Urothelium cell line (cell line): Measurements from ENCODE around the gene HDAC4.
"Not testable (repeated sequence)": the region's sequence is repeated elsewhere in the genome, so short reads cannot be mapped to it uniquely, and the experiment has no call there.

Source experiments
- DNase-seq: peaks from one replicate; pipeline ENCODE4 v3.0.0; 2011; ENCODE audit warnings: low spot score, mixed read lengths
- FAIRE-seq: peaks from 2 replicates; lab custom pipeline; 2011; peaks lifted over from hg19 to GRCh38; lab: Jason Lieb, UNC

The HDAC4 gene

DNA sequence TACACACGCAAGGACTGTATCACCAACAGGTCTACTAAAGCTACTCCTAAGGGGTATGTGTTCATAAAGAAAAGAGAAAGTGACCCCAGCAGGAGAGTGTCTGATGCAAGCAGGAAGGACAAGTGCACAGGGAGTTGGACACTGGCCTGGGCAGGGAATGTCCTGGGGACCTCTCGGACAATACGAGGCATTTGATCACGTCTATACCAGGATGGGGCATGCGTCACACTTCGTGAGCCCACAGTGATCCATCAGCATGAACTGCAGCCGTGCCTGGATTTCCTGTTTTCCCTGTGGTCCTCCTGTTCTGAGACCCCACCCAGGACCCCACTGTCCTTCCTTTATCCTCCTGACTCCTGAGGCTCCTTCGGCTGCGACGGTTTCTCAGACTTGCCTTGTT, 113.9 kb downstream of the HDAC4 start:
- DNase-seq = no peak
- FAIRE-seq = no peak

DNA sequence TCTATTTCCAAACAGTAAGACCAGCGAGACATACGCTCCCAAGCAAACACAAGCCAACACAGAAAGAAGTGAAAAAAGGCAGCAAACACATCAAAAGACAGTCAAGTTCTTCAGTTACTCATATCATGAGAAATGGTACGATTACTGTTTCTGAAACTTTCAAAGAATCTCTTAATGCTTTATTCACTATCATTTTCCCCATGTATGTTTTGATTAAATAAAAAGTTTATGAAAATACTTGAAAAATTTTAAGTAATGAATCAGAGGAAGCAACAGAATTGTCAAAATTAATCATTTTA, 114.9 kb downstream of the HDAC4 start:
- DNase-seq = no peak
- no peak for FAIRE-seq

DNA sequence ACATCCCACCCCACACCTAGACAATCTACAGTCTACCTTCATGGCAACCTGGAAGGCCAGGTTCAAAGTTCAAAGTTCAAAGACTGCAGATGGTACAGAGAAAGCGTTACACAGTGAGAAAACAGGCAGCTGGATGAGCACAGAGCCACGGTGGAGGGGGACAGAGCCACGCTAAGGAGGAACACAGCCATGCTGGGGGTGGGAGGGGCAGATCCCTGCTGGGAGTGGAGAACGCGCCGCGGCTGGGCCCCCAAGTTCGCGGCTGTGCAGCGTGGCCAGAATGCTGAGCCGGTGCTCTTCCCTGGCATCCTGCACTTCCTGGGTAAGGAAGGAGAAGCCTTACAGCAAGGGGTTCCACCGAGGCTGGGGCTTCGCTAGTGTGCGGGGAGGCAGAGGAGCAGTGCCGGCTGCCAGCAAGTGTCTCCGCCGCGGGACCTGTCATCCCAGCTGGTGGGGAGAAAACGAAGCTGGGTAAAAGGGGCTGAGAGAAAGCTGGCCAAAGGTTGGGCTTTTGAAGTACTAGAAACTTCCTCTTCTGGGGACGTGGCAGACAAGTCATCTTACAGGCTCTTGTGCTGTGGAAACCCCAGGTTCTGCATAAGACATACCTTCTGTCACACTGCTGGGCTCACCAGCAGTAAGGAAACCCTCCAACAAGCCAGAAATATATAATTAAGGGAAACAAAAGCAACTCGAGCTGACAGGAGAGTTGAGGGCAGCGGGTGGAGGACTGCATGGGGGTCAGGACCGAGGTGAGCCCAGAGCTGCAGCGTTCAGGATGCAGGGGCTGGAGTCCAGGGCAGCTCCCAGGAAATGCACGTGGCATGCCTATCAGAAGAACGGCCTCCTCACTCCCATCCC, 115.5 kb downstream of the HDAC4 start:
- no peak for FAIRE-seq

DNA sequence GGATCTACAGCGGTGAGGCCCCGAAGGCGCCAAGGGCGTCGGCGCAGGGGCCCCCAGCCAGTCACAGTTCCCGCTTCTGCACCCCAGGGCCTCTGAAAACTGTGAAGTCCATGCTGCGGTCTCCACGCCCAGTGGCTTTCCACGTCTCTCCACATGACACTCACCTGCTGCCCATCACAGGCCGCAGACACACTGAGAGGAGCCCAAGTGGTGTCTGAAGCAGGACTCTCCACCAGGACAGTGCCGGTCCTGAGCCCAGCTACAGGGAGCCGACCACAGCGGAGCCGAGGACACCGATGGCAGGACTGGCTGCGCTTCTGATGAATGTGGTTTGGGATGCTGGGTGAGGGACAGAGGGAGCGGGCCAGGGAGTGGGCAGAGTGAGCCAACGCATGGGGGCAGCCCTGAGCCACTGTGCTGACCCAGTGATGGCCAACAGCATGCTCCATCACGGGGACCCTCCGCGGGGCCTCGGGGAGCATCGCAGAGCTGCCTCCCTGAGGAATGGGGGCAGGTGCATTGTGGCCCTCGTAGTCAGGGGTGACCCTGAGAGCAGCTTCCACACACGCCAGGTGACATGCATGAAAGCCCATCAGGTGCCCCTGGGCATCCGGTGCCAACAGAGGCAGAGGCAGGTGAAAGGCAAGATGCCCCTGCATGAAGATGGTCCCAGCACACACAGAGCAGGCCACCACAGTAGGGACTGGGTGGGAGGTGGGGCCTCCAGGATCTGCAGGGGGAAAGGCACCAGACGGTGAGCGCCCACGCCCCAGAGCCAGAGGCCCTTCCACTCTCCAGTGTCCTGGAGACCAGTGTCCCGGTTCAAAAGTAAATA, 116.6 kb downstream of the HDAC4 start:
- FAIRE-seq (no peak), DNase-seq (no peak)

More for the DNA sequence above, 115.5 kb downstream of the HDAC4 start:
- no peak for DNase-seq

DNA sequence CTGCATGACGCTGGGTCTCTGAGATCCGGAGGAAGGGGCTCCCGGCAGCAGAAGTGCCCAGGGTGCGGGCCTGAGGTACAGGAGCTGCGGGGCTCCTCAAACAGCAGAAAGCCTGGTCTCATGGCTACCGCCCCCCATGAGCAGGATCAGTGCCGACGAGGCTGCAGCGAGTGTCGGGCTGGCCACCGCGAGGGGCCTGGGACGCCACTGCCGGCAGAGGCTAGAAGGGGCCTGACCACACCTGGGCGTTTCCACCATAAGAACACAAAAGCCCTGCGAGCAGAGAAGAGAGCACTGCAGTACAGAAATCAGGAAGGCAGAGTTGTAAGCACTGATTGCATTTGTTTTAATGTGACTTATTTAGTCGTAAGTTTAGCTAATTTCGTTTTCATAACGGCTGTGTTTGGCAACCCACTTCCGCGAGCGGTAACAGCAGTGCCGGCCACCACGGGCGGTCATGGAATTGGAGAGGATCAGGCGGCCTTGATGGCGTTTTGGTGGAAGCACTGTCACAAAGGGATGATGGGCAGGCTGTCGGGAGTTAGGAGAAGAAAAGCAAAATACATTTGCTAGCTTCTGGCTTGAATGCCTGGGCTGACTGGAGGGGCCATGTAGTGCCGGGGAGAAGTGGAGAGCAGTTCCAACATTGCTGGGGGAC, 117.4 kb downstream of the HDAC4 start:
- no peak for DNase-seq
- FAIRE-seq = no peak

DNA sequence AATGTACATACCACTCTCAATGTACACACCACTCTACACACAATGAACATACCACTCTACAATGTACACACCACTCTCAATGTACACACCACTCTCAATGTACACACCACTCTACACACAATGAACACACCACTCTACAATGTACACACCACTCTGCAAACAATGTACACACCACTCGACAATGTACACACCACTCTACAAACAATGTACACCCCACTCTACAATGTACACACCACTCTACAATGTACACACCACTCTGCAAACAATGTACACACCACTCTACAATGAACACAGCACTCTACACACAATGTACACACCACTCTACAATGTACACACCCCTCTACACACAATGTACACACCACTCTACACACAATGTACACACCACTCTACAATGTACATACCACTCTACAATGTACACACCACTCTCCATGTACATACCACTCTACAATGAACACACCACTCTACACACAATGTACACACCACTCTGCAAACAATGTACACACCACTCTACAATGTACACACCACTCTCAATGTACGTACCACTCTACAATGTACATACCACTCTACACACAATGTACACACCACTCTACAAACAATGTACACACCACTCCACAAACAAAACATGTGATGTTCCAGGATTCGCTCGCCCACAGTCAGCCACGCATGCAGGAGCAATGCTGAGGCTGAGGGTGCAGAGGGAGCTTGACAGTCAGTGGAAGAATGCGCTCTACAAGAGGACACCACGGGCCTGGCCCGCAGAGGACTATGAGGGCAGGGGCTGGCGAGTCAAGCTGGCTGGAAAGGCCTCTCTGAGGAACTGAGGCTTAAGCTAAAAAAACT, 118.2 kb downstream of the HDAC4 start:
- FAIRE-seq = no peak
- no peak for DNase-seq

DNA sequence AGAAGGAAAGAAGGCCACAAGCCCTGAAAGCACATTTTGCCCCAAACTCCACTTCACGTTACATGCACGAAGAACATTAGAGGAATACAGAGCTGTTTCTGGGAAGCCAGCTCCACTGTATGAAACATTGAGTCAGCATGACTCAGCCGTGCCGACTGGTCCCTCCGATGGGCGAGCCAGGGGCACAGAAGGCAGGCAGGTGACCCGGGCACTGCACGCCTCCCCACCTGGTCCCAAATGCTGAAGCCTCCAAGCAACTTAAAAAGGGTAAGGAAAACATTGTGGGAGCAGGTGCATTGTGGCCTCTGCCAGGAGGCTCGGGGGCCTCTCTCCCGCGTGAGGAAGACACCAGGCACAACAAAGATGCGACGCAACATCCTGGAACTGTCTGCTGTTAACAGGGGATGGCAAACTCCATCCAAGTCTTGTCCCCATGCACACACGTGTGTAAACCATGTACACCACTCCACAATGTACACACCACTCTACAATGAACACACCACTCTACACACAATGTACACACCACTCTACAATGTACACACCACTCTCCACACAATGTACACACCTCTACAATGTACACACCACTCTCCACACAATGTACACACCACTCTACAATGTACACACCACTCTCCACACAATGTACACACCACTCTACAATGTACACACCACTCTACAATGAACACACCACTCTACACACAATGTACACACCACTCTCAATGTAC, 120.4 kb downstream of the HDAC4 start:
- DNase-seq = peak; percentile 80
- FAIRE-seq = not testable (repeated sequence)

DNA sequence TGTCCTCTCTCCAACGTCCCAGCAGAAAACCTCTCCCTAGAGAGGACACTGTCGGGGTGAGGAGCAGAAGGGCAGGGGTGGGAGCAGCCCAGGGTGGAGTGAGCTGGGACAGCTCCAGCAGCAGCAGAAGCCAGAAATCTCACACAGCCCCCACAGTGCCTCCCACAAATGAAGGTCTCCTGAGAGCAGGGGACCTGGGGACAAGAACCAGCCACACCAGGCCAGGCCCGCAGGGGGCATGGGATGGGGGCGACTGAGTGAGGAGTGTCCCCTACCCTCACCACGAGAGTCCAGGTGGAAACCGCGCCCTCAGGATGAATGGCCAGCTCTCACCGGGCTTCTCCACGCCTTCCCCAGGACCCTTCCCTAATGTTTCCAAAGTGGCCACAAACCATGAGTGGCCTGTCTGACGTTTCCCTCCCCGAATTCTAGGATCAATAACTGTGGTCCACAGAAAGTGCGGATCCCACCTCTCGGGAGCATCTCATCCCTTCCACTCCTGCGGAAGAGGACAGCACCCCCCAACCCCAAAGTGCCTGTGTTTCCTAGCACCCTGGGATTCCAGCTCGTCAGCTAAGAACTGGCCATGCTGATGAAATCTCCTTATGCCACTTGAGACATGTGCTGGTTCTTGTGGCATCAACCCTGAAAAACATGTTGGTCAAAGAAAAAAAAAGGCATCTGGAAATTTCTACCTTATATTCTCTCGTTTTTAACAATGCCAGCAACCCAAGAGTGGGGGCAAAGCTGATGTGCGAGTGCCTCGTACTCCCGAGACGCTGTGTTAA, 121.1 kb downstream of the HDAC4 start:
- DNase-seq (no peak), FAIRE-seq (no peak)

DNA sequence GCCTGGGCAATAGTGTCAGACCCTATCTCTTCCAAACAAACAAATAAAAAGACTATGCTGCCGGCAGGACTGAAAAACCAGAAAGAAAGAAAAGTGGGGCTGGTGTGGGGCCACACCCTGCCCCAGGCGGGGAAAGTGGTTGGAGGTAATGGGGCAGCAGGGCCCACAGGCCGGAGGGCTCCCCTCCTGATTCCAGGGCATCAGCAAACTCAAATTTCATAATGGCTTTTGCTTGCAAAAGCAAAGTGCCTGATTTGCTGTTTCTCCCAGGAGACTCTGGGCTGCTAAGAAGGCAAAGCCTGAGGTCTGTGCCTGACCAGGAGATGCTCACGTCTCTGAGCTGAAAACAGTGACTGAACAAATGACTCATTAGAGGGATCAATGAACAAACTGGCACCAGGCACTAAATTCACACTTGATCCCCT, 121.9 kb downstream of the HDAC4 start:
- DNase-seq (peak; percentile 27), FAIRE-seq (no peak)

DNA sequence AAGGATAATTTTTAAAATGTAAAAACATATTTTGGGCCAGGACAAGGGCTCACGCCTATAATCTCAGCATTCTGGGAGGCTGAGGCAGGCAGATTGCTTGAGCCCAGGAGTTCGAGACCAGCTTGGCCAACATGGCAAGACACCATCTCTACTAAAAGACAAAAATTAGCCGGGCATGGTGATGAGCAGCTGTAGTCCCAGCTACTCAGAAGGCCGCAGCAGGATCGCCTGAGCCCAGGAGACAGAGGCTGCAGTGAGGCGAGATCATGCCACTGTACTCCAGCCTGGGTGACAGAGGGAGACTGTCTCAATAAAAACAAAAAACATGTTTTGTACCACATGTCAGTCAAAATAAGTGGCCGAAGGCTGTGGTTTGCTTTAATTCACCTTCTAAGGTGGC, 122.5 kb downstream of the HDAC4 start:
- FAIRE-seq = no peak
- DNase-seq = no peak

DNA sequence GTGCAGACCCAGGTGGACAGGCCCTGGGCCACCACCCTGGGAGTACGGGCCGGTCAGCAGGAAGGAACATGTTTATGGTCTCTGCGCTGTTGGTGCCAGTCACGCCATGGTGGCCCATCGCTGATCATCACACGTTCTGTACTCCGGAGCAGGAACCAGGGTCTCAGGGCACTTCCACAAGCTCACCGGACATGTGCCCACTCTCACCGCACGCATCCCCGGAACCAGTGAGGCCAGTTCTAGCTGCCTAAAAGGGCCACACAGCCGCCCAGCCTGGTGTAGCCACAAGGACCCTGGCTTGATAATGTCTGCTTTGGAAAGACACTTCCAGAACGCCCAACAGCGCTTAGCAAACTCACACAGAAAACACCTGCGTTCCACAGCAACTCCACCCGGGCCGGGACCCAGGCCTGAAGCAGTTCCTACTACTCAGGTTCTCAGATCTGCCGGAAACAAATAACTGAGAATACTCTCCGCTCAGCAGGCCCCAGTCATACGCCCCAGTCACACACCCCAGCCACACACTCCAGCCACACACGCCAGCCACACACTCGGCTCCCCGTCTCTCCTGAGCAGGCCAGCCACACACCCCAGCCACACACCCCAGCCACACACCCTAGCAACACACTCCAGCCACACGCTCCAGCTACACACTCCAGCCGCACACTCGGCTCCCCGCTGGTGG, 123.3 kb downstream of the HDAC4 start:
- FAIRE-seq = no peak

DNA sequence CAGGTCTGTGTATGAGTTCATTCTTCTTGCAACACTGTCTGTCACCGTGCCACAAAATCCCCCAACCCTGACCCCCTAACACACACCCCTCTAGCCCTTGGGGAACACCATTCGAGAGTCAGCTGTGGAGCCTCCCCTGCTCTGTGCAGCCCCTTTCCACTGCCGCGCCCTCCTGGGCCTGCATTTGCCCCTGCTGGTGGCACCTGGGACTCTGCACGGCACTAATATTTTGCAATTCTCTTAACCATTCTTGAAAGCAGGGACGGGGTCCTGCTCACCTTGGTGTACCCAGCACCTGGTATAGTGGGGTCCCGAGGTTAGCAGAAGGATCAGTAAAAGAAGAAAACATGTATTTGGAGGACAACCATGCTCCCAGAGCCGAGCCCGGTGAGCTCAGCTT, 124.0 kb downstream of the HDAC4 start:
- DNase-seq = no peak
- FAIRE-seq = no peak

More for the DNA sequence above, 123.3 kb downstream of the HDAC4 start:
- no peak for DNase-seq

DNA sequence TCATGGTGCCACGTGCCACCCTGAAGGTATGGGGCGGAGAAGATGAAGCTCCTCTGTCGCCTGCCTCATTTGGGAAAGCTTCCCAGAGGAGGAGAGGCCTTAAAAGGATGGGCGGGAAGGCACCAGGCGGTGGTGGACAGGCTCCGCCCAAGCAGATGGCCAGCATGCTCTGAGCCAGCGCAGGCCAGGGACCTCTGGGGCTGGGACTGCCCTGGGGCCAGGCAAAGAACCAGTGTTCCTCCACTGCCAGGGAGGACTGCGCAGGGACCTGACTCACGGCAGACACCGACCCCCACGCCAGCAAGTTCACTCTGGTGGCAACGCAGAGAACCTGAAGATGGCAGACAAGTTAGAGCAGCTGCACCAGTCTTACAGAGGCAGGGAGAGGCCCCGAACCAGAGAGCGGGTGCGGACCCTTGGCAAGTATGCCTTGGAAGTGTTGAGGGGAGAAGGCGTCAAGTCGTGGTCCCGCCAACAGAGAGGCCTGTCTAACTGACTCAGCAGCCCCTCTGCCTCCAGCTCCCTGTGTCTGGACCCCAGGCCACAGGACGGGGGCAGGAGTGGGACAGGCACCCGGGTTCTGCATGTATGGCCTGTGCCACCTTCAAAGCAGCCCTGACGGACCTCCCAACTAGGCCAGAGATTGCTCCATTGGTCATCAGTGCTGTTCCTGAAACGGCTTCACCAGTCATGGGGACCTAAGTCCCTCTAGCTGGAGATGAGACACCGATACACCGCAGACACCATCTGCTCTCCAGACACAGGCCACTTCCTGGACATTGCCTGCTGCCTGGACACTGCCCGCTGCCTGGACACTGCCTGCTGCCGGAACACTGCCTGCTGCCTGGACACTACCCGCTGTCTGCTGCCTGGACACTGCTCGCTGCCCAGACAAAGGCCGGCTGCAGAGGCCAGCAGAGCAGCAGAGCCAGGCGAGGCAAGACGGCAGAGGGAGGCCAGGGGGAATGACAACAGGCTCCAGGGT, 124.7 kb downstream of the HDAC4 start:
- no peak for FAIRE-seq
- no peak for DNase-seq

DNA sequence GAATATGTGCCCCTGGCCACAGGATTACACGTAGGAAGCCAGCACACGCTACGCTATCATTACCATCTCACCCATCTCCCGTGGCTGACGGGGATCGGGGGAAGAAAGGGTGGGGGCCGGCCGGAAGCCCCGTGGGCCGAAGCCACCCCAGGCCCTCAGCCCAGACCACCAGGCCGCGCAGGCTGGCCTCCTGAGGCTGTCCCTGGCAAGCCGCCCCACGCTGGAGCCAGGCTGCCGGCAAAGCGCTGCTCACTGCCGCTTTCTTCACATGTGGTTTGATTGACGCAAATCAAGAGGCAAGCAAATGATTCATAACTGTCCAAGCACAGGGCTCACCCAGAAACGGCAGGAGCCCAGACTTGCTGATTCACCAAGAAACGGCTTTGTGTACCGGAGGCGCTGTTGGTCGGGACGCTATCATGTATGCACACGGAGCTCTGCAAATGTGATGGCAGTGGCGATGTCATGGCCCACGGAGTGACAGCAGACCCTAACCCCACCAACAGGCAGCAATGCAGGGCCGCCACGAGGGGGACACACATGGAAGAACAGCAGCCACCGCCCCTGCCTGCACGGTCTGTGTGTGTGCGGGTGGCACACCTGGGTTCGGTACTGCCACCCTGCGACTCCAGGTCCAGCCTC, 125.7 kb downstream of the HDAC4 start:
- FAIRE-seq (peak; percentile 72), DNase-seq (peak; percentile 88)

DNA sequence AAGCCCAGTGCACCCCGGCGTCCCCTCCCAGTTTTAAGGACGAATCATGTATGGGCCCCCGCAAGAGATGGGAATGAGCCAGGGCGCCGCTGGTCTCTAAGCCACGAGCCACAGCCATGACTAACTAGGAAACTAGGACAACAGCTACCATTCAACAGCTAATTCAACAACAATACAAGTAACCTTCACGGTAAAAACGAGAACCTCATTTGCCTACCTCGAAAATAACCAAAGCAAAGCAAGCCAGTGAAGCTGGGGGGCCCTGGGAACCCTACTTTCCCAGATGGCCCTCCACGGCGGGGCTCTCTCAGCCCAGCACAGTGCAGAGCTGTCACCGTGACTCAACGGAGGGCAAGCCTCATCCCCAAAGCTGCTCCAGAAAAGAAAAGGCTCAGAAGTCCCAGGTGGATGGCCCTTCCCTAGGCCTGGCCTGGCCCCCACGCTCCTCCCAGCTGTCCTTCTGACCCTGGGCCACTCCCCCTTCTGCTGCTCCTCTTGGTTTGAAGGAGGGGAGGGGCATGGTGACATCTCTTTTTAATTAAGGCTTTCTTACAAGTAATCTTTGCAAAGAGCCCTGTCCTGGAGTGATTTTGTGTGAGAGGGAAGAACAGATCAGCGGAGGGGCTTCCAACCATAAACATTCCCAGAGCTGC, 126.3 kb downstream of the HDAC4 start:
- FAIRE-seq = no peak

More for the DNA sequence above, 126.3 kb downstream of the HDAC4 start:
- DNase-seq = peak; percentile 58
